T-helper 2 cell treated with Interferon-gamma antibody and Interleukin-4, amounts not matched to agents 5 μg/mL and 100 μg/mL, for 36 hours (primary cell): ENCODE results near the gene CIP2A.
"Not testable (repeated sequence)": the region's sequence is repeated elsewhere in the genome, so short reads cannot be mapped to it uniquely, and the experiment has no call there.

Experiments
- DNase-seq: peaks from one replicate; pipeline ENCODE4 v3.0.0; 2021; ENCODE audit warnings: low spot score
- H3K27ac Mint-ChIP-seq: one replicate; pipeline ENCODE4 v1.8.0; 2021; ENCODE audit warnings: mild to moderate bottlenecking, mixed read lengths
- H3K27me3 Mint-ChIP-seq: one replicate; pipeline ENCODE4 v1.8.0; 2021; ENCODE audit warnings: low read depth, mixed read lengths
- H3K36me3 Mint-ChIP-seq: one replicate; pipeline ENCODE4 v1.8.0; 2021; ENCODE audit warnings: low read depth, mixed read lengths
- H3K4me1 Mint-ChIP-seq: one replicate; pipeline ENCODE4 v1.8.0; 2021; ENCODE audit warnings: low read depth, mixed read lengths
- H3K4me3 Mint-ChIP-seq: one replicate; pipeline ENCODE4 v1.8.0; 2022; ENCODE audit warnings: mild to moderate bottlenecking, moderate library complexity, mixed read lengths
- H3K9me3 Mint-ChIP-seq: one replicate; pipeline ENCODE4 v1.8.0; 2021; ENCODE audit warnings: mixed read lengths

The CIP2A gene

DNA sequence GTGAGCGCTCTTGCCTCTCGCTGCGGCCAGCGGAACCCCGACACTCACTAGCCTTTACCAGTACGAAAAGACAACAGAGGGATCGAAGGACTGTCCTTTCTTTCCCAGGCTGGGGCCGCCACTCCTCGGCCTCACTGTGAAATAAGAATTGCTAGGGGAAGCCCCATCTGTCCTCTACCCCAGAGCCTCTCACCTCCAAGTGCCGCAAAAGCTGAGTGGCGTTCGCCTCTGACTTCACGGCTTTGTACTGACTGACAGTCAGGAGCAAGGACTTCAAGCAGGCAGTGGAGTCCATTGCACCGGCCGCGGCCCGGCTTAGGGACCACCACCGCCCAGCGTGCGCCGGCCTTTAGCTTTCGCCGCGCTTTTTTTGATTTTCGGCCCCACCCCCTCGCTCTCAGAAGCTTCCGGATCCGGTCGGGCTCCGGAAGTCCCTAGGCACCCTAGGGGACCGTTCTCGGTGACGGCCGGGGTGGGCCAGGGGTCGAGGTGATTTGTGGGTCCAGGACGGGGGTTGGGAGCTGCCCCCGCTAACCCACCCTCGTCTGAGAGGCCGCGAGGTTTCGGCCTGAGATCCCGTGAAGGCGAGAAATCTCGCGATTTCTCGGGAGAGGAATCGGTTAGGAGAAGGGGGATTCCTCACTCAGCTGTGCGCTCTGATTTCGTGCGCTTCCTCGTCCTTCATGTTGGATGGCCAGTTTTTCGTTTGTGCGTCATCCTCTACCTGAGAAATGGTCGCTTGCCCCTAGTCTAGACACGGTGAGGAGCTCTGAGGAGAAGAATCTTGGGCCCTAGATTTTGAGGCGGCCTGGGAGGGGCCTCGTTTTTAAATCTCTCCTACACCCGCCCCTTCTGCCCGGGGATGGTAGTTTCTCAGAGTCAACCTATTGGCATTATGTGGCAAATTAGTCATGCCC, at the start of gene CIP2A, which contains the start of gene DZIP3:
CIP2A (minus strand) TSS at position 358 of the 917 bp plus-strand sequence; CDS start at position 295, 63 bp downstream.
DZIP3 (plus strand) TSS at position 642 of the 917 bp plus-strand sequence. CDS start 15,685 bp downstream, outside the sequence.
- H3K27me3 Mint-ChIP-seq = no peaks in the 10 kb centered on the region
- H3K4me1 Mint-ChIP-seq = peaks cover 47% of the 10 kb centered on the region
- peak within 1 kb of the TSS; percentile 98 for H3K27ac Mint-ChIP-seq
- peak within 1 kb of the TSS; percentile 100 for H3K4me3 Mint-ChIP-seq
- peak; percentile 85 for DNase-seq
- no peaks in the 10 kb centered on the region for H3K9me3 Mint-ChIP-seq
- H3K36me3 Mint-ChIP-seq = peaks cover 14% of the 10 kb centered on the region

DNA sequence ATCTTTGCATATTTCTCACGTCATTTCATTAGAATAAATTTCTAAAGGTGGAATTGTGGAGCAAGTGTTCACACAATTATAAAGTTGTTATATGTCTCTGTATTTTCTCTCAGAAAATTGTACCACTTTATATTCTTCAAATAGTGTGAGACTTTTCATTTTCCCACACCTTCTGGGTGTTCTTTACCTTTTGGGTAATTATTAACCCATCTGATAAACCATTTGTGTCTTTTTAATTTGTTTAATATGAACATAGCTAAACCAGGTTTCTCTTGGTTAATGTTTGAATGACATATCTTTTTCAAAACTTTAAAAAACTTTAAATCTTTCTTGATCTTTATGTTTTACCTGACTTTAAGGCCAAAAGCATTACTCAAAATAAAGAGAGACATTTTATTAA, 40.7 kb upstream of the CIP2A start:
- H3K4me3 Mint-ChIP-seq = no peak overlapping the region
- no peaks in the 10 kb centered on the region for H3K27me3 Mint-ChIP-seq
- peaks cover 3% of the 10 kb centered on the region for H3K4me1 Mint-ChIP-seq
- no peak overlapping the region for H3K27ac Mint-ChIP-seq
- DNase-seq = no peak
- H3K9me3 Mint-ChIP-seq = no peaks in the 10 kb centered on the region
- peaks cover 3% of the 10 kb centered on the region for H3K36me3 Mint-ChIP-seq

DNA sequence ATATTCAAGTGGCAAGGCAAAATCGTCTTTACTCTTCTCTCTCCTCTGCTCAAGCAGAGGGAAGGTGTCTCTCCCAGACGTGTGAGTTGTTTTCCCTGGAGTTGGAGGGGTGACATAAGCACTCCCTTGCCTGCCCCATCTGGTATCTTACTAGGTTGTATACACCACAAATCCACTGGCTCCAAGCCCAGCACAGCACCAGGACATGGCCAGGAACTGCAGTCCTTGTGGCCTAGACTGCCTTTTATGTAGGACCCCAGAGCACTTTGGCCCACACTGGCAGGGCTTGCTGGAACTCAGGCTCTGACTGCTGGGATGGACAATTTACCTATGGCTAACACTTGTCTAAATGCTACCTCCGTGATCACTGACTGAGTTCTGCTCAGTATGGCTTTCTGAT, 34.3 kb upstream of the CIP2A start:
- H3K4me1 Mint-ChIP-seq = no peaks in the 10 kb centered on the region
- H3K27me3 Mint-ChIP-seq = no peaks in the 10 kb centered on the region
- H3K27ac Mint-ChIP-seq = no peak overlapping the region
- peaks cover 3% of the 10 kb centered on the region for H3K36me3 Mint-ChIP-seq
- no peak for DNase-seq
- H3K4me3 Mint-ChIP-seq = no peak overlapping the region
- H3K9me3 Mint-ChIP-seq = no peaks in the 10 kb centered on the region

DNA sequence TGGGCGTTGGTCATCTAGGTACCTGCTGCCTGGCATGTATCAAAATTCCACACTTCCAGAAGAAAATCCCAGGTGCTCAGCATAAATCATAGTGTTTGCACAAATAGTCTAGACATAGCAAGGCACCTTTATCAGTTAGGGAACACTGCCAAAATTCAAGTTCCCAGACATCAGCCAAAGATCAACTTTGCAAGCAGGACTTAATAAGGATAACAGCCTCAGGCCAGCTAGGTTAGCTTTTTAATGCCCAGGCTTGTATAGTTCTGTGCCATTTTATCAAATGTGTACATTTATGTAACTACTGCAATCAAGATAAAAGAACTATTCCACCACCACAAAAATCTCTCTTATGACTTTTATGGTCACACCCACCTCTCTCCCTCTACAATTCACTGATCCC, 31.0 kb upstream of the CIP2A start:
- Mint-ChIP-seq H3K27me3 (no peaks in the 10 kb centered on the region), H3K4me3 (no peak overlapping the region), H3K4me1 (no peaks in the 10 kb centered on the region), H3K27ac (no peak overlapping the region), H3K9me3 (no peaks in the 10 kb centered on the region), H3K36me3 (peaks cover 4% of the 10 kb centered on the region)
- DNase-seq = no peak

DNA sequence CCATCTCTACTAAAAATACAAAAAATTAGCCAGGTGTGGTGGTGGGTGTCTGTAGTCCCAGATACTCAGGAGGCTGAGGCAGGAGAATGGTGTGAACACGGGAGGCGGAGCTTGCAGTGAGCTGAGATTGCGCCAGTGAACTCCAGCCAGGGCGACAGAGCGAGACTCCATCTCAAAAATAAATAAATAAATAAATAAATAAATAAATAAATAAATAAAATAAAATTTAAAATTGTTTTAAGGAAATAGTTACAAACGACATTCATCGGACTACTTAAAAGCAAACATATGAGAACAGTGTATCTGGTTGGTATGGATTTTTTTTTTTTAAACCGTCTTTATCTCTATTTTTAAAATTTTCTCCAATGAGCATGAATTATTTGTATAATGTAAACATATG, 26.9 kb upstream of the CIP2A start:
- not testable (repeated sequence) for DNase-seq, H3K9me3 Mint-ChIP-seq, H3K27me3 Mint-ChIP-seq, H3K4me1 Mint-ChIP-seq, H3K4me3 Mint-ChIP-seq, H3K36me3 Mint-ChIP-seq, H3K27ac Mint-ChIP-seq

DNA sequence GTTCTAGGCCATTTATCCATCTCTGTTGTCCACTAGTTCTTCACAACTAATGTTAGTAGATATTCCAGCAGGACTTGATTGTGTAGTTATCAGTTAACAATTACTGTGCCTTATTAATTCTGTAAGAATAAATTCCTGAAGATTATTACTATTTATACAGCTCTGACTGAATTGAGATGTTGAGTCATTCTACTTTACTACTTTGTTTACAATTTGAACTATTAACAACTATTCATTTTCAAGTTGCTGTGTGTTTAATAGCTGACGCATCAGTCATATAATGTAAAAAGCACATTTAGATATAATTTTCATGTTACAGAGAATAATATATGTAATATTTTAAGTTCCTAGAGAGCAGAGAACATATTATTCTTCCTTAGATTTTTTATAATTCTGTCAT, 21.4 kb upstream of the CIP2A start:
- Mint-ChIP-seq H3K4me1 (peaks cover under 1% of the 10 kb centered on the region), H3K27me3 (no peaks in the 10 kb centered on the region), H3K9me3 (no peaks in the 10 kb centered on the region), H3K27ac (no peak overlapping the region), H3K36me3 (peaks cover 15% of the 10 kb centered on the region), H3K4me3 (no peak overlapping the region)
- DNase-seq = no peak

DNA sequence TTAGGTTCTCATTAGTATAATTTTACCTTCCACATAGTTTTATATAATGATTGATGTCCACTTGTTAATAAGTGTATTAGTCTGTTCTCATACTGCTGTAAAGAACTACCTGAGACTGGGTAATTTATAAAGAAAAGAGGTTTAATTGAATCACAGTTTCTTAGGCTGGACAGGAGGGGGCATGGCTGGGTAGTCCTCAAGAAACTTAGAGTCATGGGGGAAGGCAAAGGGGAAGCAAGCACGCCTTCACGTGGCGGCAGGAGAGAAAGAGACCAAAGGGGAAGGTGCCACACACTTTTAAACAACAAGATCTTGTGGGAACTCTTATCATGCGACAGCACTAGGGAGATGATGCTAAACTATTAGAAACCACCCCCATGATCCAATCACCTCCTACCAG, 19.5 kb upstream of the CIP2A start:
- H3K36me3 Mint-ChIP-seq = peaks cover 15% of the 10 kb centered on the region
- H3K27ac Mint-ChIP-seq = no peak overlapping the region

DNA sequence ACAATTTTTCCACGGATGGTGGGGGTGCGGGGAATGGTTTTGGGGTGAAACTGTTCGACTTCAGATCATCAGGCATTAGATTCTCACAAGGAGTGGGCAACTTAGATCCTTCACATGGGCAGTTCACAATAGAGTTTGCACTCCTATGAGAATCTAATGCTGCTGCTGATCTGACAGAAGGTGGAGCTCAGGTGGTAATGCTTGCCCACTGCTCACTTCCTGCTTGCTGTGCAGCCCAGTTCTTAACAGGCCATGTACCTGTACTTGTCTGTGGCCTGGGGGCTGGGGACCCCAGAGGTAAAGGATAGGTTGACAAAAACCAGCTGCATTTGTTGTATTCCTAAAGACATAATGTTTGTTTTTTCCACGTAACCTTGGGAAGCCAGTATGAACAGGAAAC, 16.3 kb upstream of the CIP2A start:
- no peak overlapping the region for H3K4me3 Mint-ChIP-seq
- H3K4me1 Mint-ChIP-seq = peaks cover 35% of the 10 kb centered on the region
- peaks cover 26% of the 10 kb centered on the region for H3K36me3 Mint-ChIP-seq
- no peak for DNase-seq
- no peaks in the 10 kb centered on the region for H3K27me3 Mint-ChIP-seq
- peaks cover 7% of the 10 kb centered on the region for H3K9me3 Mint-ChIP-seq
- no peak overlapping the region for H3K27ac Mint-ChIP-seq

More for the DNA sequence above, 19.5 kb upstream of the CIP2A start:
- DNase-seq = no peak
- no peak overlapping the region for H3K4me3 Mint-ChIP-seq
- no peaks in the 10 kb centered on the region for H3K27me3 Mint-ChIP-seq
- H3K4me1 Mint-ChIP-seq = peaks cover 15% of the 10 kb centered on the region
- no peaks in the 10 kb centered on the region for H3K9me3 Mint-ChIP-seq

DNA sequence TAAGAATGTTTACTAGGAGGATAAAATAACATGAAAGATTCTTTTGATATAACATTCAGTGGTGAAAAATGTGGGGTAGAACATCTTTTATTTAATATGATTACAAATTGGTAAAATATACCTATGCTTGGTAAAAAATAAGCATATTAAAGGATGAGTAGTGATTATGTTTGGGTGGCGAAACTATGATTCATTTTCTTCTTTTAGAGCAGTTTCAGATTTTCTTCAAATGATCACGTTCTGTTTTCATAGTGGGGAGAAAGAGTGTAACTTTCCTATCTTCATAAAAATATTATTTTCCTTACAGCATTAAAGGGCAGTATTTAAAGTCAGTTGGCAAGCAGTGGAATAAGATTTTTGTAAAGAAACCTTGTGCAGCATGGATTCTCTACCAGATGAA, 15.8 kb upstream of the CIP2A start:
- Mint-ChIP-seq H3K27ac (no peak overlapping the region), H3K4me3 (no peak overlapping the region), H3K4me1 (peaks cover 37% of the 10 kb centered on the region), H3K36me3 (peaks cover 26% of the 10 kb centered on the region), H3K9me3 (peaks cover 7% of the 10 kb centered on the region), H3K27me3 (no peaks in the 10 kb centered on the region)
- DNase-seq = no peak

DNA sequence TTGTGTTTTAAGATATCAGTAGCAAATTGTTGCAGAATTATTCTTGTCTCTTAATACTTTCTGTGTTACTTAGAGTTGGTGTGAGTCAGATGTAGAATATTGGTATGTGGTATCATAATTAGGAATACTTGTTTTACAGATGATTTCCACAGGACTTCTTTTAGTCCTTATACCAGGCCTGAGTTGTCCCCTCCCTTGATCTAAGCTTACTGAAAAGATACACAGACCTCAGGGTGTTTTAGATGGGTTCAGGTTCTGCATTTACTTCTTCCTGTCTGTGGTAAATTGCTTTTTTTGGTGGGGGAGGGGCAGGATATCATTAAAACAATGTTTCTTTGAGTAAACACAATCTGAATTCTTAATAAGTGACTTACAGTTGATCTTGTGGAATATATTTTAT, 14.5 kb upstream of the CIP2A start:
- DNase-seq = no peak
- peaks cover 24% of the 10 kb centered on the region for H3K36me3 Mint-ChIP-seq
- peak overlapping the region; percentile 66 for H3K4me3 Mint-ChIP-seq
- no peaks in the 10 kb centered on the region for H3K27me3 Mint-ChIP-seq
- peaks cover 49% of the 10 kb centered on the region for H3K4me1 Mint-ChIP-seq
- H3K9me3 Mint-ChIP-seq = peaks cover 7% of the 10 kb centered on the region
- H3K27ac Mint-ChIP-seq = peak overlapping the region; percentile 22

DNA sequence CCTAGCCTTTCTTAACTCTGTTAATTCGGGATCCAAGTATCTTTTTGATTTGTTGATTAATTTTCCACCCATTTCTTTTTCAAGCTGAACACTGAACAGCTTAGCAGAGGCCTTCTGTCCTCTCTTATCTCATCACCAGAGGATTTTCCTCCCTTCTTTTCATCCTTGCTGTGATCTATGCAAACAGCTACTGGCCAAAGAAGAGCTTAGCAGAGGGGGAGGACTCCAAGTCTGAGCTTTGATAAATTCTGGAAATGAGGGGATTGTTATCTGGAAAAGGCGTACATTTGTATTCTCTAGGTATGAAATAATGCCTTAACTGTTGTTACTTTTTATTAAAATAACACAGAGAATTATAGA, 13.7 kb upstream of the CIP2A start:
- Mint-ChIP-seq H3K9me3 (peaks cover 7% of the 10 kb centered on the region), H3K27ac (peak overlapping the region; percentile 59), H3K36me3 (peaks cover 23% of the 10 kb centered on the region), H3K4me1 (peaks cover 55% of the 10 kb centered on the region), H3K27me3 (no peaks in the 10 kb centered on the region), H3K4me3 (peak overlapping the region; percentile 68)
- DNase-seq = no peak

DNA sequence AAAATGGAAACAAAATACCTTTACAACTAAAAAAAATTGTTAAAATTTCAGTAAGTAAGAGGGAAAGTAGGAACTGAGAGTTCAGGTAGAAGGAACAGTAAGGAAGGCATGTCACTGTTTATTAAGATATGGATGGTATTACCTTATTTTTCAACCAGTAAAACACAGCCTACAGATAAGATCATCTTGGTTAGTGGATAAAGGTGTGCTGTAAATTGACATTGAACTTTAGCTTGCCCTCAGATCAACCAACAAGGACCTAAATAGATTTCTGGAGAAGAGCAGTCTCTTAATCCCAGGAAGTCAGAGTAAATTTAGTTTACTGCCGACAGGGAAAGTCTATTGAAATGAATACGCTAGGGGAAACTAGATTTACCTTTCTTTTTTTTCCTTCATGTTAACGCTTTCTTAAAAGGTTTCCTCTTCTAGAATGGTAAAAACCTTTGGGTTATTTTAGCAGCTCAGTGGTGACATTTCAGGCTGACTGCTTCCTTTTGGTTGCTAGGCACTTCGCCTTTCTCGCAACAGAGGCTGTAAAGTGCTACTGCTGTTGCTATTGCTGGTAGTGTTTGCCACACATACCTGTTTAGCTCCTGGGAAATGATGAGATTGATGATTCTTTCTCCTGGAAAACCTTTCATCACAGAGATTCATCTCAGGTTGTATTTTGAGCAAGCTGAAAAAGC, 13.2 kb upstream of the CIP2A start:
- Mint-ChIP-seq H3K27me3 (no peaks in the 10 kb centered on the region), H3K27ac (peak overlapping the region; percentile 59), H3K4me1 (peaks cover 55% of the 10 kb centered on the region), H3K36me3 (peaks cover 19% of the 10 kb centered on the region), H3K9me3 (peaks cover 7% of the 10 kb centered on the region), H3K4me3 (peak overlapping the region; percentile 68)
- no peak for DNase-seq

DNA sequence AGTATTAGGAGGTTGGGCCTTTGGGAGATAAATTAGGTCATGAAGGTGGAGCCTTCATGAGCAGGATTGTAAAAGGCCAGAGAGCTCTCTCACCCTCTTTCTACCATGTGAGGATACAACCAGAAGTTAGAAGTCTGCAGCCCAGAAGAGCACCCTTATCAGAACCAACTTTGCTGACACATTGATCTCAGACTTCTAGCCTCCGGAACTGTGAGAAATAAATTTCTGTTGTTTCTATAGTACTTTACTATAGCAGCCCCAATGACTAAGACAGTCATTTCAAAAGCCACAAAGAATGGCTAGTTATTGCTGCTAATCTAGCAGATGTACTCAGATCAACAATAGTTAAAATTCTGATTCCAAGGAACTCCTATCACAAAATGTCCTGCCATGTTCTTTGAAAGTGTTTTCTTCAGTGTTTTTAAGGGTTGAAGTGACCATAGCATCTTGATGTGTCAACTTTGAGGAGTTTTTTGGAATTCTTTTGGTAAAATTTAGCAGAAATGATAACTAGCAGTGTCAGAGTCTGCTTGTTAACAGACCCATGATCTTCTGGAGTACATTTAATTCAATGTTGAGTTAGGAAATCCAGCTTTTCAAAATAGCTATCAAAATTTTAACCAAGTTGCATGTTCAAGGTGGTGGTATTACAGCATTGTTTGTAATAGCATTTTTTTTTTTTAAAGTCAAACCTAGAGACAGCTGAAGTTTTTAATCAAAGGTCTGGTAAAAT, 10.6 kb upstream of the CIP2A start:
- Mint-ChIP-seq H3K27ac (peak overlapping the region; percentile 13), H3K36me3 (peaks cover 15% of the 10 kb centered on the region), H3K27me3 (no peaks in the 10 kb centered on the region), H3K4me1 (peaks cover 65% of the 10 kb centered on the region), H3K9me3 (peaks cover 7% of the 10 kb centered on the region), H3K4me3 (peak overlapping the region; percentile 39)
- DNase-seq = no peak

DNA sequence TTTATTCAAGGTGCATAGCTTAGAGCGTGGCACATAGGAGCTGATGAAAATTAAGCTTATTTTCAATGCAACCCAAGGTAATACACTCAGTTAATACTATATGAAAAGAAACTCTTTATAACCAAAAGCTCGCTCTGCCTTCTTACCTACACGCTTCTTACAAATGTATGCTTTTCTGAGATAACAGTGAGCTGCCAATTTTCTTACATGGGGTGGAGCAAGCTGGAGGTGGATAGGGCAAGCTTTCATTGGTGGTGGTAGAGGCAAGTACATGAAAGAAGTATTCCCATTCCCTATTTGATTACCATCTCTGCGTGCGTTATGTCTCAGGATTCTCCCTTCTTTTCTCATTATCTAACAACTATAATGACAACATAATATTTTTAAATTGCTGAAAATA, 9.1 kb upstream of the CIP2A start:
- DNase-seq = no peak
- Mint-ChIP-seq H3K4me3 (no peak overlapping the region), H3K36me3 (peaks cover 14% of the 10 kb centered on the region), H3K27ac (no peak overlapping the region), H3K9me3 (peaks cover 7% of the 10 kb centered on the region), H3K4me1 (peaks cover 56% of the 10 kb centered on the region), H3K27me3 (no peaks in the 10 kb centered on the region)
